Measurements from ENCODE around the gene PTPRD.

GRCh38 chr9:8391132-8391531, 2221.7 kb downstream of the PTPRD start:
- no peak for TF ChIP-seq POLR2A (IDR thresholded peaks at IDR 0.05)
- TF ChIP-seq, protein P1, sequence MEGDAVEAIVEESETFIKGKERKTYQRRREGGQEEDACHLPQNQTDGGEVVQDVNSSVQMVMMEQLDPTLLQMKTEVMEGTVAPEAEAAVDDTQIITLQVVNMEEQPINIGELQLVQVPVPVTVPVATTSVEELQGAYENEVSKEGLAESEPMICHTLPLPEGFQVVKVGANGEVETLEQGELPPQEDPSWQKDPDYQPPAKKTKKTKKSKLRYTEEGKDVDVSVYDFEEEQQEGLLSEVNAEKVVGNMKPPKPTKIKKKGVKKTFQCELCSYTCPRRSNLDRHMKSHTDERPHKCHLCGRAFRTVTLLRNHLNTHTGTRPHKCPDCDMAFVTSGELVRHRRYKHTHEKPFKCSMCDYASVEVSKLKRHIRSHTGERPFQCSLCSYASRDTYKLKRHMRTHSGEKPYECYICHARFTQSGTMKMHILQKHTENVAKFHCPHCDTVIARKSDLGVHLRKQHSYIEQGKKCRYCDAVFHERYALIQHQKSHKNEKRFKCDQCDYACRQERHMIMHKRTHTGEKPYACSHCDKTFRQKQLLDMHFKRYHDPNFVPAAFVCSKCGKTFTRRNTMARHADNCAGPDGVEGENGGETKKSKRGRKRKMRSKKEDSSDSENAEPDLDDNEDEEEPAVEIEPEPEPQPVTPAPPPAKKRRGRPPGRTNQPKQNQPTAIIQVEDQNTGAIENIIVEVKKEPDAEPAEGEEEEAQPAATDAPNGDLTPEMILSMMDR (IDR thresholded peaks at IDR 0.05), result no peak

Measured in thyroid gland (tissue), 4 donors.